GM18502 (cell line): Measurements from ENCODE around the gene ZNF33B.
A peak's percentile ranks its signal among the peaks of the same experiment; 100 is the strongest.
"Not testable (repeated sequence)": the region's sequence is repeated elsewhere in the genome, so short reads cannot be mapped to it uniquely, and the experiment has no call there.

Experiments used
- ATAC-seq: cut with Tn5 transposase; IDR thresholded peaks from one replicate; pipeline ENCODE4 v1.9.1; 2021; ENCODE audit warnings: mild to moderate bottlenecking; ENCODE audit not compliant: unreplicated experiment, poor library complexity

ZNF33B gene

GRCh38 chr10:42638055-42638820, at the start of gene ZNF33B:
Gene ZNF33B (minus strand): TSS chr10:42638570. CDS start chr10:42636928, 1,642 bp downstream.
- peak; percentile 94 for ATAC-seq

GRCh38 chr10:42684517-42684916, 46.1 kb upstream of the ZNF33B start:
- ATAC-seq = no peak

- ATAC-seq = no peak
Measured at GRCh38 chr10:42680267-42680666, 41.9 kb upstream of the ZNF33B start.

GRCh38 chr10:42665181-42665979, 27.0 kb upstream of the ZNF33B start:
- ATAC-seq = not testable (repeated sequence)

- no peak for ATAC-seq
Measured at GRCh38 chr10:42654419-42654818, 16.0 kb upstream of the ZNF33B start.

GRCh38 chr10:42652858-42653257, 14.5 kb upstream of the ZNF33B start:
- ATAC-seq = no peak

- ATAC-seq = no peak
Measured at GRCh38 chr10:42650374-42650773, 12.0 kb upstream of the ZNF33B start.

GRCh38 chr10:42648512-42648911, 10.1 kb upstream of the ZNF33B start:
- no peak for ATAC-seq

GRCh38 chr10:42646687-42647640, 8.6 kb upstream of the ZNF33B start:
- no peak for ATAC-seq

- no peak for ATAC-seq
Measured at GRCh38 chr10:42646214-42646613, 7.8 kb upstream of the ZNF33B start.

- no peak for ATAC-seq
Measured at GRCh38 chr10:42645516-42645915, 7.1 kb upstream of the ZNF33B start.

- no peak for ATAC-seq
Measured at GRCh38 chr10:42645103-42645502, 6.7 kb upstream of the ZNF33B start.

- ATAC-seq = no peak
Measured at GRCh38 chr10:42640610-42641229, 2.4 kb upstream of the ZNF33B start.

- ATAC-seq = no peak
Measured at GRCh38 chr10:42638821-42639270, 476 bp upstream of the ZNF33B start.

GRCh38 chr10:42637648-42638054, 719 bp downstream of the ZNF33B start:
- peak; percentile 1 for ATAC-seq

GRCh38 chr10:42637142-42637541, 1.2 kb downstream of the ZNF33B start:
- no peak for ATAC-seq

- ATAC-seq = no peak
Measured at GRCh38 chr10:42635098-42635497, 3.3 kb downstream of the ZNF33B start.

GRCh38 chr10:42632564-42632963, 5.8 kb downstream of the ZNF33B start:
- ATAC-seq = no peak

- peak; percentile 56 for ATAC-seq
Measured at GRCh38 chr10:42630537-42631134, 7.7 kb downstream of the ZNF33B start.
